ENCODE data around the gene SYNM.

- TF ChIP-seq TAF1 (IDR thresholded peaks at IDR 0.05; ENCODE audit: low read depth) (no peak), CTCF (IDR thresholded peaks at IDR 0.05; ENCODE audit: poor library complexity, severe bottlenecking) (no peak), EP300 (conservative IDR thresholded peaks at IDR 0.05; ENCODE audit: poor library complexity, severe bottlenecking) (no peak), POLR2AphosphoS5 (IDR thresholded peaks at IDR 0.05) (no peak)
Observed at GRCh38 chr15:99140590-99140989, 35.7 kb downstream of the SYNM start.
